ENCODE results near the gene LGALS9. TPM values are rescaled to one million over a fixed set of nuclear protein-coding genes. Genes with fewer than 3 reads are reported as not detected.

LGALS9 gene
- total RNA-seq, 4 donors from 2014 or later = 8.9 to 36.4 (median 18.0) TPM

DNA sequence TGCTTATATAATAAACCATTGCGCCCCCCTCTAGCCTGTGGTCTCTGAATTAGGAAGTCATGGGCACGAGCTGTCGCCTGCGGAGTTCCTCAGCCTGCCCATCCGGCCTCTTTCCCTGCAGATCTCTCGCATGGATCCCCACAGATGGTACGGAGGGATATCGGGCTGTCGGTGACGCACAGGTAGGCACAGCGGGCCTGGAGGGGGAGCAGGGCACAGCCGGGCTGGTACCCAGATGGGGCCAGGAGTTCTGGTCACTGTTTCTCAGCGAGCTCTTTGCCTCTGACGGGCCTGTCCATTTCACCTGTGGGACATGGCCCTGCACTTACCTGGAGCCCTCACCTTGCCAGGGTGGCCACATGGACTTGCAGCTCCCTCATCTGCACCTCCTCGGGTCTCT is 42.6 kb upstream of the LGALS9 start:
- Histone ChIP-seq H3K4me1 (no peaks in the 10 kb centered on the region), H3K27me3 (no peaks in the 10 kb centered on the region), H3K9me3 (no peaks in the 10 kb centered on the region), H3K27ac (no peak overlapping the region), H3K4me3 (replicated peaks in 1 of 3) (no peak overlapping the region), H3K36me3 (peaks cover 15 to 22% of the 10 kb centered on the region in 2 donors)
- no peak for DNase-seq
- WGBS, 2 donors = 94 to 99% methylated on average over 15 of the region's 15 CpGs
- intact Hi-C loops (cut with DNase I) = no loop called here
- TF ChIP-seq, protein P1, sequence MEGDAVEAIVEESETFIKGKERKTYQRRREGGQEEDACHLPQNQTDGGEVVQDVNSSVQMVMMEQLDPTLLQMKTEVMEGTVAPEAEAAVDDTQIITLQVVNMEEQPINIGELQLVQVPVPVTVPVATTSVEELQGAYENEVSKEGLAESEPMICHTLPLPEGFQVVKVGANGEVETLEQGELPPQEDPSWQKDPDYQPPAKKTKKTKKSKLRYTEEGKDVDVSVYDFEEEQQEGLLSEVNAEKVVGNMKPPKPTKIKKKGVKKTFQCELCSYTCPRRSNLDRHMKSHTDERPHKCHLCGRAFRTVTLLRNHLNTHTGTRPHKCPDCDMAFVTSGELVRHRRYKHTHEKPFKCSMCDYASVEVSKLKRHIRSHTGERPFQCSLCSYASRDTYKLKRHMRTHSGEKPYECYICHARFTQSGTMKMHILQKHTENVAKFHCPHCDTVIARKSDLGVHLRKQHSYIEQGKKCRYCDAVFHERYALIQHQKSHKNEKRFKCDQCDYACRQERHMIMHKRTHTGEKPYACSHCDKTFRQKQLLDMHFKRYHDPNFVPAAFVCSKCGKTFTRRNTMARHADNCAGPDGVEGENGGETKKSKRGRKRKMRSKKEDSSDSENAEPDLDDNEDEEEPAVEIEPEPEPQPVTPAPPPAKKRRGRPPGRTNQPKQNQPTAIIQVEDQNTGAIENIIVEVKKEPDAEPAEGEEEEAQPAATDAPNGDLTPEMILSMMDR (IDR thresholded peaks at IDR 0.05) = no peak
- TF ChIP-seq POLR2A (IDR thresholded peaks at IDR 0.05) = no peak

DNA sequence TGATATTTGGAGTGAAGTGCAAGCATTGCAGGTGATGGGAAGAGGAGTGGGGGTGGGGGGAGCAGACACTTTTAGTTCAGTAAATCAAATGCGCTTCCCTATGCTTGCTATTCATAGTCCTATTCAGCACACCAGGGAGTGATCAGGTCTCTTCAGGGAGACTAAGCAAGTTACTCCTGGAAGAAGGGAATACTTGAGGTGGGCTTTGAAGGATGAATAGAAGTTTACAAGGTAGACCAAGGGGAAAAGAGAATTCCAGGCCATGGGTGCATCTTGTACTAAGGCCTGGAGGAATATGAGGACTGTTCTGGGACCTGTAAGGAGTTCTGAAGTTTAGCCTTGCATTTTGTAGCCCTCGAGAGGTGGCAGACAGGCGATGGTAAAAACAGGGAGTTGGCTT is 40.1 kb upstream of the LGALS9 start:
- no peak for TF ChIP-seq POLR2A (IDR thresholded peaks at IDR 0.05)
- Histone ChIP-seq H3K27me3 (no peaks in the 10 kb centered on the region), H3K27ac (no peak overlapping the region), H3K9me3 (no peaks in the 10 kb centered on the region), H3K4me3 (replicated peaks in 1 of 3) (no peak overlapping the region), H3K4me1 (no peaks in the 10 kb centered on the region), H3K36me3 (peaks cover 12 to 17% of the 10 kb centered on the region in 2 donors)
- intact Hi-C loops (cut with DNase I) = loop anchor here (10.0 kb wide), 1 partner anchor 136 kb away; the partner anchor contains the start of gene KSR1
- DNase-seq = no peak
- 96 to 100% methylated on average over 3 of the region's 3 CpGs for WGBS, 2 donors

DNA sequence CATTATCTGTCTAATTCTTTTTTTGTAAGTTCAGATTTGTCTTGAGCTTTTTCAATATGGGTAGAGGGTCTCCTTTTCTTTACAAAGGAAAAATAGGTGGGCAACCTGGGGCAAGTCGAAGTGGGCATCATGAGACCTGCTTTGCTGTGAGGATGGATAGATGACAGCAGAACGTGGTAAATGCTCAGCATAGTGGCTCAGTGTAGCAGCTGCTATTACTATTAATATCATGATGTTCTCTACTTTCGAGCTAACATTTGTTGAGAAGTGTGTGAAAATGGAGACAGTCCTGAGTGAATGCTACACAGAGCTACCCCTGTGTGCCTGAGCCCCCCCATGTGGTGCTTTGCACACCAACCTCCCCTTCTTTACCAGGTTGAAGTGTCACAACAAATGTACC is 39.0 kb upstream of the LGALS9 start:
- Histone ChIP-seq H3K27ac (no peak overlapping the region), H3K9me3 (no peaks in the 10 kb centered on the region), H3K4me3 (replicated peaks in 1 of 3) (no peak overlapping the region), H3K4me1 (no peaks in the 10 kb centered on the region), H3K36me3 (peaks cover 11 to 15% of the 10 kb centered on the region in 2 donors), H3K27me3 (no peaks in the 10 kb centered on the region)
- WGBS, 2 donors = 97% methylated on average over 3 of the region's 3 CpGs
- no peak for DNase-seq
- TF ChIP-seq, protein P1 (IDR thresholded peaks at IDR 0.05) = no peak
- TF ChIP-seq POLR2A (IDR thresholded peaks at IDR 0.05) = no peak
- intact Hi-C loops (cut with DNase I) = loop anchor here (10.0 kb wide), 1 partner anchor 137 kb away; the partner anchor contains the start of gene KSR1

DNA sequence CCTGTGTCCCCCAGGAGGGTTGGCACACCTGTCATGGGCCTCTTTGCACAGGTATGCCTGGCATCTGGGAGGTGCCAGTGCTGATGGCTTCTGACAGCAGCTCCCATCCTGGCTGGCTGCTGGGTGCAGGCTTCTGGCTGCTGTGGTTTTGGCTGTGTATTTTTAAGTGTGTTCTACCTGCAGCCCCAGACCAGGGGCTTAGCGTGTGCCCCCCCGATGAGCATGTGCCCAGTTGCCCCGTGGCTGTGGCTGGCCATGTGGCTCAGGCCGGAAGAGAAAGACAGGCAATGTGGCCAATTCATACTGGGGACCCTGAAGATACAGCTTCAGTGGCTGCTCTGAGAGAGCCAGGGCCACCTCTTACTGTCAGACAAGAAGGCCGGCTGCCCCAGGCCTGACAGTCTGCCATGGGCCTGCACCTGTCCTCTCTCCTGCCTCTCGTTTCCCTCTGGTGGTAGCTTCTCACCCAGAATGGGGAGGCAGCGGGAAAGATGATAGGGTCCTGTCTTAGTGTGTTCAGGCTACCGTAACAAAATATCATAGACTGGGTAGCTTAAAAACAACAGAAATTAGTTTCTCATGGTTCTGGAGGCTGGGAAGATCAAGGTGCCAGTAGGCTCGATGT is 37.6 kb upstream of the LGALS9 start:
- no peaks in the 10 kb centered on the region for H3K4me1 ChIP-seq
- H3K36me3 ChIP-seq = peaks cover 13% of the 10 kb centered on the region in 2 donors
- 92 to 97% methylated on average over 9 of the region's 9 CpGs for WGBS, 2 donors
- H3K27me3 ChIP-seq = no peaks in the 10 kb centered on the region
- no peak overlapping the region for H3K27ac ChIP-seq
- no peak for DNase-seq
- TF ChIP-seq, protein P1 (IDR thresholded peaks at IDR 0.05) = no peak
- no peak for TF ChIP-seq POLR2A (IDR thresholded peaks at IDR 0.05)
- intact Hi-C loops (cut with DNase I) = loop anchor here (10.0 kb wide), 1 partner anchor 139 kb away; the partner anchor contains the start of gene KSR1
- H3K9me3 ChIP-seq = no peaks in the 10 kb centered on the region
- no peak overlapping the region for H3K4me3 ChIP-seq (replicated peaks in 1 of 3)

DNA sequence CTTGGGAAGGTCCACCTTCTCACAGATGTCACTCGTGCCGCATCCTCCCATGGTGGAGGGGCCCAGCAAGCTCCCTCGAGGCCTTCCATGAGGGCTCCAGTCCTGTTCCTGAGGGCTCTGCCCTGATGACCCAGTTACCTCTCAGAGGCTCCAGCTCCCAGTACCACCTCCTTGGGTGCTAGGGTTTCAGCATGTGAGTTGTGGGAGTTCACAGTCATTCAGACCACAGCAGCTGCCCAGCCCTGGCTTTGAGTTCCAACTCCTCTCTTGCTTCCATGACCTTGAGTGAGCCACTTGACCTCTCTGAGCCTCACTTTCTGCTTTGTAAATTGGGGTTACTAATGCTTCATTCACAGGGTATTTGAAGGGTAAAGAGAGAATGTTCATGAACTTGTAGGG is 37.1 kb upstream of the LGALS9 start:
- TF ChIP-seq POLR2A (IDR thresholded peaks at IDR 0.05) = no peak
- TF ChIP-seq, protein P1 (IDR thresholded peaks at IDR 0.05) = no peak
- 94 to 96% methylated on average over 3 of the region's 3 CpGs for WGBS, 2 donors
- no peak overlapping the region for H3K27ac ChIP-seq
- H3K4me1 ChIP-seq = no peaks in the 10 kb centered on the region
- no peaks in the 10 kb centered on the region for H3K27me3 ChIP-seq
- DNase-seq = no peak
- peaks cover 11% of the 10 kb centered on the region in 2 donors for H3K36me3 ChIP-seq
- no peak overlapping the region for H3K4me3 ChIP-seq (replicated peaks in 1 of 3)
- no peaks in the 10 kb centered on the region for H3K9me3 ChIP-seq
- intact Hi-C loops (cut with DNase I) = loop anchor here (10.0 kb wide), 1 partner anchor 139 kb away; the partner anchor contains the start of gene KSR1
